ENCODE results near the gene ELAPOR2.
"Not testable (repeated sequence)": the region's sequence is repeated elsewhere in the genome, so short reads cannot be mapped to it uniquely, and the experiment has no call there.

DNA sequence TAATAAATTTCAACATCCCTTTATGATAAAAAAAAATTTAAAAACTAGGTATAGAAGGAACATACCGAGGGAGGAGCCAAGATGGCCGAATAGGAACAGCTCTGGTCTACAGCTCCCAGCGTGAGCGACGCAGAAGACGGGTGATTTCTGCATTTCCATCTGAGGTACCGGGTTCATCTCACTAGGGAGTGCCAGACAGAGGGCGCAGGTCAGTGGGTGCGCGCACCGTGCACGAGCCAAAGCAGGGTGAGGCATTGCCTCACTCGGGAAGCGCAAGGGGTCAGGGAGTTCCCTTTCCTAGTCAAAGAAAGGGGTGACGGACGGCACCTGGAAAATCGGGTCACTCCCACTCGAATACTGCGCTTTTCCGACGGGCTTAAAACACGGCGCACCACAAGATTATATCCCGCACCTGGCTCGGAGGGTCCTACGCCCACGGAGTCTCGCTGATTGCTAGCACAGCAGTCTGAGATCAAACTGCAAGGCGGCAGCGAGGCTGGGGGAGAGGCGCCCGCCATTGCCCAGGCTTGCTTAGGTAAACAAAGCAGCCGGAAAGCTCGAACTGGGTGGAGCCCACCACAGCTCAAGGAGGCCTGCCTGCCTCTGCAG is 19.7 kb downstream of the ELAPOR2 start:
- TF ChIP-seq, protein P1, sequence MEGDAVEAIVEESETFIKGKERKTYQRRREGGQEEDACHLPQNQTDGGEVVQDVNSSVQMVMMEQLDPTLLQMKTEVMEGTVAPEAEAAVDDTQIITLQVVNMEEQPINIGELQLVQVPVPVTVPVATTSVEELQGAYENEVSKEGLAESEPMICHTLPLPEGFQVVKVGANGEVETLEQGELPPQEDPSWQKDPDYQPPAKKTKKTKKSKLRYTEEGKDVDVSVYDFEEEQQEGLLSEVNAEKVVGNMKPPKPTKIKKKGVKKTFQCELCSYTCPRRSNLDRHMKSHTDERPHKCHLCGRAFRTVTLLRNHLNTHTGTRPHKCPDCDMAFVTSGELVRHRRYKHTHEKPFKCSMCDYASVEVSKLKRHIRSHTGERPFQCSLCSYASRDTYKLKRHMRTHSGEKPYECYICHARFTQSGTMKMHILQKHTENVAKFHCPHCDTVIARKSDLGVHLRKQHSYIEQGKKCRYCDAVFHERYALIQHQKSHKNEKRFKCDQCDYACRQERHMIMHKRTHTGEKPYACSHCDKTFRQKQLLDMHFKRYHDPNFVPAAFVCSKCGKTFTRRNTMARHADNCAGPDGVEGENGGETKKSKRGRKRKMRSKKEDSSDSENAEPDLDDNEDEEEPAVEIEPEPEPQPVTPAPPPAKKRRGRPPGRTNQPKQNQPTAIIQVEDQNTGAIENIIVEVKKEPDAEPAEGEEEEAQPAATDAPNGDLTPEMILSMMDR (conservative IDR thresholded peaks at IDR 0.05 in 1 of 2, IDR thresholded peaks at IDR 0.05 in 1 of 2; ENCODE audit: extremely low read depth in 1 of 2, insufficient read depth in 1 of 2, low read depth in 1 of 2, low read length in 2 of 2): not testable (repeated sequence)
- TF ChIP-seq EZH2 (IDR thresholded peaks at IDR 0.05; ENCODE audit: borderline replicate concordance, low read length): not testable (repeated sequence)

All from mammary epithelial cell (primary cell).